ENCODE data around the gene PPP2R2C.

The PPP2R2C gene

GRCh38 chr4:6319530-6320150 lies 152.8 kb downstream of the PPP2R2C start:
- in situ Hi-C loops (cut with MboI; ENCODE audit: low pct_unique_long_range_greater_than_20kb, low sequenced_read_pairs, unreplicated experiment) = no loop called here
- TF ChIP-seq CTCF (IDR thresholded peaks at IDR 0.05; ENCODE audit: extremely low read depth, insufficient read depth, missing control alignments) = no peak
- DNase-seq (ENCODE audit: low spot score) = no peak

GRCh38 chr4:6318206-6318605 lies 154.2 kb downstream of the PPP2R2C start:
- in situ Hi-C loops (cut with MboI; ENCODE audit: low pct_unique_long_range_greater_than_20kb, low sequenced_read_pairs, unreplicated experiment) = no loop called here
- TF ChIP-seq CTCF (IDR thresholded peaks at IDR 0.05; ENCODE audit: extremely low read depth, insufficient read depth, missing control alignments) = no peak
- no peak for DNase-seq (ENCODE audit: low spot score)

GRCh38 chr4:6316461-6317003 lies 155.9 kb downstream of the PPP2R2C start:
- no peak for DNase-seq (ENCODE audit: low spot score)
- in situ Hi-C loops (cut with MboI; ENCODE audit: low pct_unique_long_range_greater_than_20kb, low sequenced_read_pairs, unreplicated experiment) = no loop called here
- no peak for TF ChIP-seq CTCF (IDR thresholded peaks at IDR 0.05; ENCODE audit: extremely low read depth, insufficient read depth, missing control alignments)

GRCh38 chr4:6313216-6313615 lies 159.2 kb downstream of the PPP2R2C start:
- no peak for DNase-seq (ENCODE audit: low spot score)
- in situ Hi-C loops (cut with MboI; ENCODE audit: low pct_unique_long_range_greater_than_20kb, low sequenced_read_pairs, unreplicated experiment) = no loop called here
- TF ChIP-seq CTCF (IDR thresholded peaks at IDR 0.05; ENCODE audit: extremely low read depth, insufficient read depth, missing control alignments) = no peak

GRCh38 chr4:6309777-6310176 lies 162.6 kb downstream of the PPP2R2C start:
- TF ChIP-seq CTCF (IDR thresholded peaks at IDR 0.05; ENCODE audit: extremely low read depth, insufficient read depth, missing control alignments) = no peak
- DNase-seq (ENCODE audit: low spot score) = no peak
- in situ Hi-C loops (cut with MboI; ENCODE audit: low pct_unique_long_range_greater_than_20kb, low sequenced_read_pairs, unreplicated experiment) = no loop called here

GRCh38 chr4:6308899-6309643 lies 163.3 kb downstream of the PPP2R2C start:
- TF ChIP-seq CTCF (IDR thresholded peaks at IDR 0.05; ENCODE audit: extremely low read depth, insufficient read depth, missing control alignments) = no peak
- in situ Hi-C loops (cut with MboI; ENCODE audit: low pct_unique_long_range_greater_than_20kb, low sequenced_read_pairs, unreplicated experiment) = no loop called here
- DNase-seq (ENCODE audit: low spot score) = no peak

All from GM13977 (cell line).